Measurements from ENCODE around the gene GTF3A. TPM values are rescaled to one million over a fixed set of nuclear protein-coding genes. Genes with fewer than 3 reads are reported as not detected.

The GTF3A gene
- total RNA-seq, 4 donors from 2014 or later: 64.5 to 201 (median 123) TPM

GRCh38 chr13:27403727-27404385 lies 20.6 kb upstream of the GTF3A start:
- peaks cover 0 to 17% (median 15%) of the 10 kb centered on the region in 4 donors for H3K4me1 ChIP-seq
- no peak for DNase-seq (ENCODE audit: low spot score in 2 of 2)
- H3K9me3 ChIP-seq: no peaks in the 10 kb centered on the region
- 56 to 58% methylated on average over 10 of the region's 10 CpGs for WGBS, 2 donors
- H3K36me3 ChIP-seq: no peaks in the 10 kb centered on the region
- no peak overlapping the region for H3K4me3 ChIP-seq
- TF ChIP-seq, protein P1, sequence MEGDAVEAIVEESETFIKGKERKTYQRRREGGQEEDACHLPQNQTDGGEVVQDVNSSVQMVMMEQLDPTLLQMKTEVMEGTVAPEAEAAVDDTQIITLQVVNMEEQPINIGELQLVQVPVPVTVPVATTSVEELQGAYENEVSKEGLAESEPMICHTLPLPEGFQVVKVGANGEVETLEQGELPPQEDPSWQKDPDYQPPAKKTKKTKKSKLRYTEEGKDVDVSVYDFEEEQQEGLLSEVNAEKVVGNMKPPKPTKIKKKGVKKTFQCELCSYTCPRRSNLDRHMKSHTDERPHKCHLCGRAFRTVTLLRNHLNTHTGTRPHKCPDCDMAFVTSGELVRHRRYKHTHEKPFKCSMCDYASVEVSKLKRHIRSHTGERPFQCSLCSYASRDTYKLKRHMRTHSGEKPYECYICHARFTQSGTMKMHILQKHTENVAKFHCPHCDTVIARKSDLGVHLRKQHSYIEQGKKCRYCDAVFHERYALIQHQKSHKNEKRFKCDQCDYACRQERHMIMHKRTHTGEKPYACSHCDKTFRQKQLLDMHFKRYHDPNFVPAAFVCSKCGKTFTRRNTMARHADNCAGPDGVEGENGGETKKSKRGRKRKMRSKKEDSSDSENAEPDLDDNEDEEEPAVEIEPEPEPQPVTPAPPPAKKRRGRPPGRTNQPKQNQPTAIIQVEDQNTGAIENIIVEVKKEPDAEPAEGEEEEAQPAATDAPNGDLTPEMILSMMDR (IDR thresholded peaks at IDR 0.05): no peak
- TF ChIP-seq EP300 (IDR thresholded peaks at IDR 0.05) (no peak), POLR2A (IDR thresholded peaks at IDR 0.05) (no peak)
- peak overlapping the region in 3 of 4 donors; percentile 40 to 76 (median 65) for H3K27ac ChIP-seq
- no peaks in the 10 kb centered on the region for H3K27me3 ChIP-seq

GRCh38 chr13:27404680-27405079 lies 19.7 kb upstream of the GTF3A start:
- Histone ChIP-seq H3K9me3 (no peaks in the 10 kb centered on the region), H3K27me3 (no peaks in the 10 kb centered on the region), H3K27ac (no peak overlapping the region), H3K36me3 (no peaks in the 10 kb centered on the region), H3K4me3 (no peak overlapping the region), H3K4me1 (peaks cover 0 to 17% (median 15%) of the 10 kb centered on the region in 4 donors)
- WGBS, 2 donors: 88 to 90% methylated on average over 17 of the region's 17 CpGs
- no peak for DNase-seq (ENCODE audit: low spot score in 2 of 2)
- TF ChIP-seq, protein P1 (IDR thresholded peaks at IDR 0.05): no peak
- no peak for TF ChIP-seq EP300 (IDR thresholded peaks at IDR 0.05)
- no peak for TF ChIP-seq POLR2A (IDR thresholded peaks at IDR 0.05)

- Histone ChIP-seq H3K27ac (no peak overlapping the region), H3K27me3 (no peaks in the 10 kb centered on the region), H3K4me3 (no peak overlapping the region), H3K36me3 (no peaks in the 10 kb centered on the region), H3K9me3 (no peaks in the 10 kb centered on the region), H3K4me1 (peaks cover 0 to 17% (median 15%) of the 10 kb centered on the region in 4 donors)
- DNase-seq (ENCODE audit: low spot score in 2 of 2): no peak
- TF ChIP-seq, protein P1 (IDR thresholded peaks at IDR 0.05): no peak
- TF ChIP-seq POLR2A (IDR thresholded peaks at IDR 0.05): no peak
- no peak for TF ChIP-seq EP300 (IDR thresholded peaks at IDR 0.05)
- WGBS, 2 donors: 80 to 89% methylated on average over 5 of the region's 5 CpGs
Measured at GRCh38 chr13:27405546-27406134, 18.8 kb upstream of the GTF3A start.

DNA sequence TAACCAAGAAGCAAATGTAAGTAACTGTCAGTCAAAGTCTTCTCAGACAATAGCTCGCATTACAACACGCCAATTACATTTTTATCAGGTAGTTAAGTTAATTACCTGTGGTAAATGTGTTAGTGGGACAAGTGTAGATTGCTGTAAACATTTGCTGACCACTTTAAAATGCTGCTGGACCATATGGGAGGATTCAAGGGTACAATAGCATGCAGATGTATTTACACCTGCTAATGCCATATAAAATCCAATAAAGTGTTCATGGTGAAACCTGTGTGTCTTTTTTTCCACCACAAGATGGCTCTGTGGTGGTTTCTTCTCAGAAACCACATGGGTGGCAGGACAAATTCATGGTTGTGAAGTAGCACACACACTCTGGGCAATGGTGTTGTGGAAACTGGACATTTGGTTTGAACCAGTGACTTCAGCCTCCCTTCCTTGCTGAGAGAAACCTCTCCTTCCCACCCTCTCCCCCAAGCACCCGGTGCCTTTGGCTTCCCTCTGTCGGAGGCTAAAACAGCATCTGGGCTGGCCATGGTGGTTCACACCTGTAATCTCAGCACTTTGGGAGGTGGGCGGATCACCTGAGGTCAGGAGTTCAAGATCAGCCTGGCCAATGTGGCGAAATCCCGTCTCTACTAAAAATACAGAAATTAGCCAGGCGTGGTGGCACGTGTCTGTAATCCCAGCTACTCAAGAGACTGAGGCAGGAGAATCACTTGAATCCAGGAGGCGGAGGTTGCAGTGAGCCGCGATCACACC lies 18.1 kb upstream of the GTF3A start:
- no peak for TF ChIP-seq EP300 (IDR thresholded peaks at IDR 0.05)
- TF ChIP-seq POLR2A (IDR thresholded peaks at IDR 0.05): no peak
- TF ChIP-seq, protein P1 (IDR thresholded peaks at IDR 0.05): peak; percentile 19 to 50 (median 33)
- Histone ChIP-seq H3K4me3 (no peak overlapping the region), H3K4me1 (peaks cover 0 to 17% (median 15%) of the 10 kb centered on the region in 4 donors), H3K27ac (no peak overlapping the region), H3K36me3 (no peaks in the 10 kb centered on the region), H3K9me3 (no peaks in the 10 kb centered on the region), H3K27me3 (no peaks in the 10 kb centered on the region)
- DNase-seq (ENCODE audit: low spot score in 2 of 2): peak in 1 of 2 donors; percentile 17
- WGBS, 2 donors: 81 to 85% methylated on average over 12 of the region's 12 CpGs

GRCh38 chr13:27408074-27408473 lies 16.3 kb upstream of the GTF3A start:
- H3K27me3 ChIP-seq: no peaks in the 10 kb centered on the region
- no peak for TF ChIP-seq EP300 (IDR thresholded peaks at IDR 0.05)
- TF ChIP-seq, protein P1 (IDR thresholded peaks at IDR 0.05): no peak
- no peak for TF ChIP-seq POLR2A (IDR thresholded peaks at IDR 0.05)
- H3K4me1 ChIP-seq: peaks cover 0 to 13% (median 12%) of the 10 kb centered on the region in 4 donors
- 39 to 48% methylated on average over 4 of the region's 4 CpGs for WGBS, 2 donors
- no peak overlapping the region for H3K4me3 ChIP-seq
- H3K36me3 ChIP-seq: no peaks in the 10 kb centered on the region
- DNase-seq (ENCODE audit: low spot score in 2 of 2): no peak
- H3K27ac ChIP-seq: no peak overlapping the region
- no peaks in the 10 kb centered on the region for H3K9me3 ChIP-seq

Measured in tibial nerve (tissue), 4 donors.